Upper lobe of left lung (tissue), 6 donors: Measurements from ENCODE around the gene KLF14. TPM values are rescaled to one million over a fixed set of nuclear protein-coding genes. Genes with fewer than 3 reads are reported as not detected.

Experiments used
- ATAC-seq, 2 donors: fragments of 200-7000 bp; cut with Tn5 transposase; one replicate each; pipeline ENCODE4 v1.9.1; 2022; ENCODE audit warnings: mild to moderate bottlenecking in 2 of 2, moderate library complexity in 2 of 2; ENCODE audit not compliant: low FRiP score in 2 of 2
- DNase-seq, 2 donors: peaks; one replicate each; pipeline ENCODE4 v3.0.0-alpha.2; 2019 to 2020
- H3K27ac ChIP-seq, 4 donors: fragments of 200-600 bp; sonication (generic); one replicate each; pipeline ENCODE4 v1.5.1; 2016 to 2019
- H3K27me3 ChIP-seq, 4 donors: fragments of 200-600 bp; sonication (generic); one replicate each; pipeline ENCODE4 v1.5.1; 2017 to 2019
- H3K36me3 ChIP-seq, 4 donors: fragments of 200-600 bp; sonication (generic); one replicate each; pipeline ENCODE4 v1.5.1; 2016 to 2019
- H3K4me1 ChIP-seq, 4 donors: fragments of 200-600 bp; sonication (generic); one replicate each; pipeline ENCODE4 v1.5.1; 2018 to 2019
- H3K4me3 ChIP-seq, 4 donors: fragments of 200-600 bp; sonication (generic); one replicate each; pipeline ENCODE4 v1.5.1; 2017 to 2019; ENCODE audit warnings: mild to moderate bottlenecking in 2 of 4, moderate library complexity in 1 of 4
- H3K9me3 ChIP-seq, 4 donors: fragments of 200-600 bp; sonication (generic); one replicate each; pipeline ENCODE4 v1.5.1; 2018 to 2019
- CTCF ChIP-seq, 6 experiments: fragments of 450-650 bp in 4 of 6; fragments of 200-600 bp in 2 of 6; sonication (generic) in 2 of 6; IDR thresholded peaks; one replicate each; pipeline ENCODE4 v1.5.1; 2016 to 2019; ENCODE audit warnings: antibody characterized with exemption in 6 of 6
- EP300 ChIP-seq, 4 donors: sonication (generic); formaldehyde crosslinking; IDR thresholded peaks; one replicate each; pipeline ENCODE4 v1.5.1; 2017; ENCODE audit warnings: antibody characterized with exemption in 4 of 4, control low read depth in 2 of 4
- POLR2A ChIP-seq, 4 donors: fragments of 450-650 bp; IDR thresholded peaks; one replicate each; pipeline ENCODE4 v1.5.1; 2016 to 2017; ENCODE audit warnings: antibody characterized with exemption in 4 of 4, mild to moderate bottlenecking in 2 of 4
- POLR2AphosphoS5 ChIP-seq, 2 donors: sonication (generic); formaldehyde crosslinking; IDR thresholded peaks; one replicate each; pipeline ENCODE4 v1.5.1; 2017; ENCODE audit warnings: antibody characterized with exemption in 2 of 2
- WGBS, 2 donors: methylation state at CpG; one replicate each; pipeline ENCODE4 v1.1.5; 2017 to 2018; 5-methylcytosine and 5-hydroxymethylcytosine counted together
- total RNA-seq, 6 donors: library from RNA; depleted of rRNA in 4 of 6; stranded (reverse); fragments of >200 nt in 4 of 6; gene quantifications; one replicate each; pipeline versions ENCODE4 v1.1.0 to v1.2.1, GENCODE V29; 2016 to 2021
- donor health status: DM: no; HTN: no; CAD: no; lungs with moderate emphysema.
- donor health status: DM: no; HTN: yes; CAD: no; lungs with severe emphysema.

KLF14 gene
- total RNA-seq, 6 donors from 2014 or later = 0.15 to 0.20 (median 0.17) TPM; not detected in 3

DNA sequence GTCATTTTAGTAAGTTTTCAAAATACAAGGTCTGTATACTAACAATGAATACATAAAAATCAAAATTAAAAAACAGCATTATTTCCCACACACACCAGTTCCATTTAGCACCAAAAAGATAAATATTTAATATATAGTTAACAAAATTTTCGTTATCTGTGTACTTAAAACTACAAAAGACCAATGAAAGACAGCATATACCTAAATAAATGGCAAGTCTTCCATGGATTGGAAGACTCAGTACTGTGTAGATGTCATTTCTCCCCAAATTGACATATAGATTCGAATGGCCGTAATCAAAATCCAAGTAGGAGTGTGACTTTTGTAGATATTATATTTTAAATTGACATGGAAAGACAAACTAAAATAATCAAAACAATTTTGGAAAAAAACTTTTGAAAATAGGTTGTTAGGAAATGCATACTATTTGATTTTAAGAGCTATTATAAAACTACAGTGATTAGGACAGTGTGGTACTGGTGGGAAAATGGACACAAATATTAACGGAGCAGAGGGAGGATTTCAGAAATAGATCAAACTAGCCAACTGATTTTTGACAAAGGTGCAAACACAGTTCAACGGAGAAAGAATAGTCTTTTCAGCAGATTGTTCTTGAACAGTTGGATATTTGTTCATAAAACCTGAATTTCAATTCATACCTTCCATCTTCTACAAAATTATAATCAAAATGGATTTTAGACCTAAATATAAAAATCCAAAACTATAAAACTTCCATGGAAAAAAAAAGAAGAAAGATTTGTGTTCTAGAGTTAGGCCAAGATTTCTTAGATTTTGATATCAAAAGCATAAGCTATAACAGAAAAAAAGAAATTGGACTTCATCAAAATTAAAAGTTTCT, 14.8 kb upstream of the KLF14 start:
- H3K4me3 ChIP-seq = no peak overlapping the region

DNA sequence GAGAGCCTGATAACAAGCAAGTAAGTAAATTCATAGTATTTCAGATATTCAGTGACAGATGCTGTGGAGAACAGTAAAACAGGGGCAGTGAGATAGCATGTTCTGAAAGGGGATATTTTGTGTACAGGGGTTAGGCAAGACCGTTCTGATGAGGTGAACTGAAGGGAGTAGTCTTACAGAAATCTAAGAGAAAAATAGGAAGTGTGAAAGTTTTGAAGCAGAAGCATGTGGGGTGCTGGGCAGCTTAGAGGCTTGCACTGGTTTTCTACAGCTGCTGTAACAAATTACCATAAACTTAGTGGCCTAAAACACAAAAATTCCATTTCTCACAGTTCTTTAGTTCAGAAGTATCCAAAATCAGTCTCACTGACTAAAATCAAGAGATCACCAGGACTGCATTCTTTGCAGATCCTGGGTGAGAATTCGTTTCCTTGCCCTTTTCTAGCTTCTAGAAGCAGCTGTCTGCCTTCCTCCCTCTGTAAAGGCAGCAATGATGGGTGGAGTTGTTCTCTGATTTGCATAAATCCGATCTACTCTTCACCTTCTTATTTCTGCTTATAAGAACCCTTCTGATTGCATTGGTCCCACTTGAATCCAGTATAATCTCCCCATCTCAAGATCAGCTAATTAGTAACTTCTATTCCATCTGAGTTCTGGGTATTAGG, 7.5 kb upstream of the KLF14 start:
- no peak for TF ChIP-seq EP300 (IDR thresholded peaks at IDR 0.05)
- no peak for TF ChIP-seq POLR2AphosphoS5 (IDR thresholded peaks at IDR 0.05)
- TF ChIP-seq POLR2A (IDR thresholded peaks at IDR 0.05) = no peak
- TF ChIP-seq CTCF (IDR thresholded peaks at IDR 0.05) = no peak
- no peaks in the 10 kb centered on the region for H3K9me3 ChIP-seq
- H3K4me1 ChIP-seq = no peaks in the 10 kb centered on the region
- H3K27ac ChIP-seq = peak overlapping the region in 3 of 4 donors; percentile 24 to 56 (median 42)
- H3K27me3 ChIP-seq = peaks cover 0 to 3% (median 0%) of the 10 kb centered on the region in 4 donors
- no peak overlapping the region for H3K4me3 ChIP-seq
- WGBS, 2 donors = 25 to 31% methylated on average over 3 of the region's 3 CpGs
- ATAC-seq = peak; percentile 68 to 83
- DNase-seq = no peak
- H3K36me3 ChIP-seq = no peaks in the 10 kb centered on the region

More for the DNA sequence above, 14.8 kb upstream of the KLF14 start:
- H3K27me3 ChIP-seq = no peaks in the 10 kb centered on the region
- WGBS, 2 donors = 86 to 87% methylated on average over 5 of the region's 5 CpGs
- H3K36me3 ChIP-seq = no peaks in the 10 kb centered on the region
- H3K27ac ChIP-seq = no peak overlapping the region
- no peaks in the 10 kb centered on the region for H3K4me1 ChIP-seq
- H3K9me3 ChIP-seq = no peaks in the 10 kb centered on the region
- DNase-seq (no peak), ATAC-seq (no peak)
- TF ChIP-seq CTCF (IDR thresholded peaks at IDR 0.05) = no peak
- TF ChIP-seq POLR2A (IDR thresholded peaks at IDR 0.05) = no peak
- no peak for TF ChIP-seq EP300 (IDR thresholded peaks at IDR 0.05)
- TF ChIP-seq POLR2AphosphoS5 (IDR thresholded peaks at IDR 0.05) = no peak

DNA sequence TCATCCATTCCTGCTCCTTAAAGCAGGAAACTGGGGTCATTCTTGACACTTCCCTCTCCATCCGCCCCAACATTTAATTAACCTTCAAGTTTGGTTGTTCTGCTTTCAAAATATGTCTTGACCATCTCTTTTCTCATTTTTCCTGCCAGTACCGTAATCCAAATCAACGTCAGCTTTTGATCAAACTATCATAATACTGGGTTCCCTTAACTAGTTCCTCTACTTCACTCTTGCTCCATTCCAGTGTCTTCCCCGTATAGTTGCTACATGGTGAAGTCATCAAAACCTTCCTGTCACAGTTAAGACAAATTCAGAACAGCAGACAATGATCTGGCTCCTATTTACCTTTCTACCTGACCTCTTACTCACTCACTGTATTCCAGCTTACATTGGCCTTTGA, 6.6 kb upstream of the KLF14 start:
- DNase-seq = no peak
- H3K27ac ChIP-seq = peak overlapping the region in 3 of 4 donors; percentile 24 to 56 (median 42)
- H3K27me3 ChIP-seq = peaks cover 0 to 7% (median 0%) of the 10 kb centered on the region in 4 donors
- no peaks in the 10 kb centered on the region for H3K36me3 ChIP-seq
- peak in 1 of 2 donors; percentile 65 for ATAC-seq
- no peak overlapping the region for H3K4me3 ChIP-seq
- H3K4me1 ChIP-seq = no peaks in the 10 kb centered on the region
- TF ChIP-seq EP300 (IDR thresholded peaks at IDR 0.05) = no peak
- TF ChIP-seq POLR2A (IDR thresholded peaks at IDR 0.05) = no peak
- no peak for TF ChIP-seq CTCF (IDR thresholded peaks at IDR 0.05)
- no peak for TF ChIP-seq POLR2AphosphoS5 (IDR thresholded peaks at IDR 0.05)
- H3K9me3 ChIP-seq = no peaks in the 10 kb centered on the region
- WGBS, 2 donors = 51 to 61% methylated on average over 4 of the region's 4 CpGs

DNA sequence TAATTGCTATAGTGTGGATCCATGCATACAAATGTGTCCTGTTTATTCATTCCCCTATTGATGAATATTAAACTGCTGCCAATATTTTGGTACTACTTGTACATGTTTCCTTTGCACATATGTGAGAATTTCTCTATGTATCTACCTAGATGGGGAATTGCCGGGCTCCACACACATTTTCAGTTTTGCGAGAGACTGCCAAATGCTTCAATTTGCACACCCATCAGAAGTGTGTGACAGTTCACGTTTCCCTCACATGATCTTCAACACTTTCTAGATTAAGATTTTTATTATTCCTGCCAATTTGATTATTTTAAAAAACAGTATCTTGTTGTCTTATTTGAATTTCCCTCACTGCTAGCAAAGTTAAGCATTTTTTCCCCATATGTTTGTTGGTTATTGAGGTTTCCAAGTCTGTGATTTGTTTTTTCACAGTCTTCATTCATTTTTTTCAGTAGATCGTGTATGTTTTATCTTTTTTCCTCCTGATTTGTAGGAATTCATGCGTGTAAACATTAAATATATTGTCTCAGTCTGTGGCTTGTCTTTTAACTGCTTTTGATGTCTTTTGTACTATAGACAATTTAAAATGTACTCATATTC, 2.4 kb upstream of the KLF14 start:
- TF ChIP-seq POLR2AphosphoS5 (IDR thresholded peaks at IDR 0.05) (no peak), CTCF (IDR thresholded peaks at IDR 0.05) (no peak), EP300 (IDR thresholded peaks at IDR 0.05) (no peak), POLR2A (IDR thresholded peaks at IDR 0.05) (no peak)
- WGBS, 2 donors = 64 to 68% methylated on average over 5 of the region's 5 CpGs
- ATAC-seq (no peak), DNase-seq (no peak)
- Histone ChIP-seq H3K27me3 (peaks cover 1 to 33% (median 15%) of the 10 kb centered on the region in 4 donors), H3K27ac (no peak overlapping the region), H3K4me3 (no peak overlapping the region), H3K36me3 (no peaks in the 10 kb centered on the region), H3K4me1 (peaks cover 0 to 7% (median 5%) of the 10 kb centered on the region in 4 donors), H3K9me3 (peaks cover 21 to 33% (median 27%) of the 10 kb centered on the region in 4 donors)
